GM06990 (cell line): ENCODE results near the gene NGEF.
A peak's percentile ranks its signal among the peaks of the same experiment; 100 is the strongest.

ENCODE experiments used
- DNase-seq: peaks from one replicate; pipeline ENCODE4 v3.0.0-alpha.2; 2011; ENCODE audit not compliant: insufficient read length; ENCODE audit errors: extremely low read depth
- H3K27me3 ChIP-seq: replicated peaks from 2 replicates; pipeline ENCODE4 v1.6.0; 2011; ENCODE audit warnings: low read length; ENCODE audit not compliant: control insufficient read depth, insufficient read depth
- H3K36me3 ChIP-seq: 2 replicates; pipeline ENCODE4 v1.5.1; 2011; ENCODE audit warnings: low read length; ENCODE audit not compliant: control insufficient read depth, insufficient read depth
- H3K4me3 ChIP-seq: replicated peaks from 2 replicates; pipeline ENCODE4 v1.5.1; 2011; ENCODE audit warnings: low read depth, mild to moderate bottlenecking, control low read depth, low read length
- TF ChIP-seq, protein P1 (sequence below): IDR thresholded peaks from 2 replicates; pipeline ENCODE4 v1.5.1; 2011; ENCODE audit warnings: low read length, control low read depth, mild to moderate bottlenecking, inconsistent platforms; ENCODE audit not compliant: insufficient read depth, poor library complexity, severe bottlenecking

Gene NGEF

DNA sequence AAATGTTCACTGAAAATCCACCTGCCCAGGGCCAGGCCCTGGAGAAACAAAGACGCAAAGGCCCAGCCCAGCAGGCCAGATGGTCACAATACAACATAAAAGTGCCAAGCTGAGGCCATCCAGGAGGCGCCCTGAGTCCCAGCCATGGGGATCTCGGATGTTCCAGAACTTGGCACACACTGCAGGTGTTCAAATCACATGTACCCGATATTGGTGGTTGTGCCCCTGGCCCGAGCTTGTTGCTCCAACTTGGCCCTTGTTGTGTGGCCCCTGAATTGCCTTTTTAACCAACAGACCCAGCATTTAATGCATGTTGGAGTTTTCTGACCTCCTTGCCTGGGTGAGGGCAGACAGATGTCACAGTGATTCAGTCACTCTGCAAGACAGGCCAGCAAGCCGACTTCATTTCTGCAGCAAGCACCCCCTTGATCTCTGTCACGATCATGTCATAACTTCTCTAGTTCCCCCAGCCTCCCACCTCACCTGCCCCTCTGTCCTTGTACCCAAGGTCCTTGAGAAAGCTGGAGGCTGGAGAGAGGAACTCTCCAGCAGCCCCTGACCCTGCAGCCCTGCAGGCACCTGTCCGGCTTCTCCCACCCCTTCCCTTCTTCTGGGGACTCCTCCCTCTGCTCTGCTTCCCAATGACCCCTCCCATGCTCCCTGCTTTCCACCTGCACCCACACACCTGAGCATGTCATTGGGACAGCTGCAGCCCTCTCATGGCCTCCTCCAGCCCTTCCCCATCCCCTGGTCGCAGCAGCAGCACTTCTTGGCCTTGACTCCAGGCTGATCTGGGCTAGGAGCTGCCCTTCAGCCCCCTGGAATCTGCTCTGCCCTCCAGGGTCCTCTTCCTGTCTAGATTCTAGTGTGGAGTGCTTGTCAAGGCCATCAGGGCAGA, 9.1 kb downstream of the NGEF start:
- TF ChIP-seq, protein P1, sequence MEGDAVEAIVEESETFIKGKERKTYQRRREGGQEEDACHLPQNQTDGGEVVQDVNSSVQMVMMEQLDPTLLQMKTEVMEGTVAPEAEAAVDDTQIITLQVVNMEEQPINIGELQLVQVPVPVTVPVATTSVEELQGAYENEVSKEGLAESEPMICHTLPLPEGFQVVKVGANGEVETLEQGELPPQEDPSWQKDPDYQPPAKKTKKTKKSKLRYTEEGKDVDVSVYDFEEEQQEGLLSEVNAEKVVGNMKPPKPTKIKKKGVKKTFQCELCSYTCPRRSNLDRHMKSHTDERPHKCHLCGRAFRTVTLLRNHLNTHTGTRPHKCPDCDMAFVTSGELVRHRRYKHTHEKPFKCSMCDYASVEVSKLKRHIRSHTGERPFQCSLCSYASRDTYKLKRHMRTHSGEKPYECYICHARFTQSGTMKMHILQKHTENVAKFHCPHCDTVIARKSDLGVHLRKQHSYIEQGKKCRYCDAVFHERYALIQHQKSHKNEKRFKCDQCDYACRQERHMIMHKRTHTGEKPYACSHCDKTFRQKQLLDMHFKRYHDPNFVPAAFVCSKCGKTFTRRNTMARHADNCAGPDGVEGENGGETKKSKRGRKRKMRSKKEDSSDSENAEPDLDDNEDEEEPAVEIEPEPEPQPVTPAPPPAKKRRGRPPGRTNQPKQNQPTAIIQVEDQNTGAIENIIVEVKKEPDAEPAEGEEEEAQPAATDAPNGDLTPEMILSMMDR = no peak
- H3K4me3 ChIP-seq = no peak overlapping the region
- DNase-seq = no peak
- H3K36me3 ChIP-seq = no peaks in the 10 kb centered on the region
- no peaks in the 10 kb centered on the region; the same call in 1 of the 2 replicates for H3K27me3 ChIP-seq

DNA sequence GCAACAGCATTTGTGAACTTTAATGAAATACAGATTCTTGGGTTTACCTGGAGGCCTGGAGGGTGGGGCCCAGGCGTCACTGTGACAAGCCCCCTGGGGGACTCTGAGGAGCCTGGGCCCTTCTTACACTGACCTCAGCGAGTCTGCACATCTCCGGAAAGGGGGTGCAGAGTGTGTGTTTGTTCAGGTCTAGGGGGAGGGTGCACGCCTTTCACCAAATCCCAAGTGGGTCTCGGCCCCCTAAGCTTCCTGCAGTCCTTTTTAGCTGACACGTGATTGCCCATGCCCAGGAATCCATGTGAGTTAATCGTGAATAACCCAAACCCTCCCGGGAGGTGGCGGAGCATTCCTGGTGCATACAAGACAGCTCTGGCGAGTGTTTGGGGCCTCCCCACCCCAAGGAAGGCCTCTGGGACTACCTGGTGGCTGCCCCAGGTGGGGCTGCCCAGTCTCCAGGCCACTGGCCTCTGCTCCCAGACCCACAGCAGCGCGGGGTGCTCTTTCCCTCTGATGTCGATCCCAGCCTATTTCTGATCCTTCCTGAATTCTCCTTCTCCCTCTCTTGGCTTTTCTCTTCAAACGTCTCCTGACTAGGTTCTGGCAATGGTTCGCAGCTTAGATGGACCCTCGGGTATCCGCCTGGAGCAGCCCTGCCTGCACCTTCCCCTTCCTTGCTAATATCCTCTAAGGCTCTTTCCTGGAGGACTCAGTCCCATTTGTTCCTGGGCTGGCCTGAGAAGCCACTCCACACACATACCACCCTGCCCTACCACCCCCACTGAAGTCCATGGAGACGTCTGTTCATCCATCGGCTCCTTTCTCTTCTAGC, 10.0 kb downstream of the NGEF start:
- H3K4me3 ChIP-seq = no peak overlapping the region
- no peaks in the 10 kb centered on the region for H3K36me3 ChIP-seq
- DNase-seq = no peak
- TF ChIP-seq, protein P1 = no peak
- H3K27me3 ChIP-seq = no peaks in the 10 kb centered on the region; the same call in 1 of the 2 replicates

DNA sequence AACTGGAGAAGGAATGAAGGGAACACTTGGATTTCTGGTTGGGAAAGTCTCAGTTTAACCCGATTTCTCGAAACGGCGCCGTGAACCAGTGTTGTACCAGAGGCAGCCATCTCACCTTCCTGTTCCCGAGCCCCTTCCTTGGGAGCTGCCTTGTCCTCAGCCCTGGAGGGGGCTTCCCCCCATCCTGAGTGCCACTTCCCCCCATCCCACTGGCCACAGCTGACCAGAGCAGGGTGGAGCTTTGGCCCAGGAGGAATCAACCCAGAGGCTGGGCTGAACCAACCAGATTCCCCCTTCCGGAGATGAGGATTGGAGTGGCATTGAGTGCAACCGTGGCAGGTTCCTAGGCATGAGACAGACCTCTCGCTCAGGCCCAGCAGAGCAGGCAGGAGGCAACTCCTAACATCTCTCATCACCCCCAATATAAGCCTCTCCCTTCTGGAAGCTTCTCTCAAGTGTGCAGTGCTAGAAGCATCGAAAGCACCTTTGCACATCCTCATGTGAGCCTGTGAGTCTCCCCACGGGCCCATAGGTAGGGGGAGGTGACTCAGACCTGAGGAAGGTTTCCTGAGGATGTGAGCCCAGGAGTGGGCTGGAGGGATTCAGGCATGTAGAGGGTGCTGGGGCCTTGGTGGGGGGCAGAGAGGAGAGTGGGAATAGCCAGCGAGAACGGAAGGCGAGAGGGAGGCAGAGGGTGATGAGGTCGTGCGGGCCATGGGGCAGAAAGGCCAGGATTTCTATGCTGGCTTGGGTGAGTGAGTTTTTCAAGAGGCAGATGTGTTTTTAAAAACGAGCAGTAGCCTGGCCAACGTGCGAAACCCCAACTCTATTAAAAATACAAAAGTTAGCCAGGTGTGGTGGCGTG, 11.9 kb downstream of the NGEF start:
- Histone ChIP-seq H3K4me3 (no peak overlapping the region), H3K36me3 (no peaks in the 10 kb centered on the region), H3K27me3 (no peaks in the 10 kb centered on the region; the same call in 1 of the 2 replicates)
- TF ChIP-seq, protein P1 = no peak
- DNase-seq = no peak

DNA sequence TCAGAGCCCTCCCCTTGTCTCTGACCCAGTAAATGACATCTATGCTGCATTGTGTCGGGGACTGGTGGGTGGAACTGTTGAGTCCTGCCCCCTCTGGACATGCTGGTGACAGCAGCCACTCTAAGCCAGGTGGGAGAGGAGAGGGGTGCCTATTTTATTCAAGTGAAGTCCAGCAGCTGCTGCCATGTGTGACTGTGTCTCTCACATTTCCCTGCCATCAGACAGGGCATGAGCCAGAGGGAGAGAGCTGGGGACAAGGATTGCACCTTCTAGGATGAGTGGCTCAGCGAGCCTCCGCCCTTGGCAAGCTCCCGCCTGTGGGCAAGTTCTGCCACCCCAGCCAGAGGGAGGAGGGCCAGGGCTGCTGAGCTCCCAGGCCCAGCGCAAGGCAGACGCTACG, 13.7 kb downstream of the NGEF start:
- DNase-seq = no peak
- no peaks in the 10 kb centered on the region; the same call in 1 of the 2 replicates for H3K27me3 ChIP-seq
- no peak overlapping the region for H3K4me3 ChIP-seq
- no peaks in the 10 kb centered on the region for H3K36me3 ChIP-seq
- TF ChIP-seq, protein P1 = peak; percentile 14

DNA sequence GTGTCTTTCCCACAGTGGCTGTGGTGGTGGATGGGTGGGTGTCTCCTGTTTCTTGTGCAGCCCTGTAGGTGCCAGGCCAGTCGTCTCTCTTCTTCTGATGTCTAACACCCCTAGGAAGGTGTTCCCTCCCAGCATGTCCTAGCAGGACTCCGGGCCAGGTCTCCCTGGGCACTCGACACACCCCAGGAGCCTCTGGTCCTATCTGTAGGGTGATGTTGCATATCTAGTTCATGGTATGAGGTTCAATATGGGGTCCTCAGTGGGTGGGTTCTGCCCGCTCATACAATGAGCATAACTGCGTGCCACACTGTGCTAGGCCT, 14.4 kb downstream of the NGEF start:
- TF ChIP-seq, protein P1 = no peak
- DNase-seq = no peak
- no peaks in the 10 kb centered on the region for H3K36me3 ChIP-seq
- no peak overlapping the region for H3K4me3 ChIP-seq
- no peaks in the 10 kb centered on the region; the same call in 1 of the 2 replicates for H3K27me3 ChIP-seq
